22Rv1 (cell line): ENCODE results near the gene SLC30A1.

Experiments used
- CTCF ChIP-seq: fragments of 450-650 bp; IDR thresholded peaks from 2 replicates; pipeline ENCODE4 v1.5.1; 2017; ENCODE audit warnings: mild to moderate bottlenecking
- ZFX ChIP-seq: fragments of 450-650 bp; IDR thresholded peaks from 2 replicates; pipeline ENCODE4 v1.6.1; 2017; ENCODE audit warnings: antibody characterized with exemption, borderline replicate concordance

- TF ChIP-seq CTCF = no peak
- no peak for TF ChIP-seq ZFX
These were observed 34.4 kb upstream of the SLC30A1 start for GRCh38 chr1:211613108-211613947.
